CD4-positive, alpha-beta T cell treated with Interleukin-6 for 4 hours (primary cell): ENCODE measurements around the gene RLN3.
A peak's percentile ranks its signal among the peaks of the same experiment; 100 is the strongest.

Source experiments
- DNase-seq: peaks from one replicate; pipeline ENCODE4 v3.0.0-alpha.2; 2020; ENCODE audit warnings: mixed read lengths

Gene RLN3, protein sequence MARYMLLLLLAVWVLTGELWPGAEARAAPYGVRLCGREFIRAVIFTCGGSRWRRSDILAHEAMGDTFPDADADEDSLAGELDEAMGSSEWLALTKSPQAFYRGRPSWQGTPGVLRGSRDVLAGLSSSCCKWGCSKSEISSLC

DNA sequence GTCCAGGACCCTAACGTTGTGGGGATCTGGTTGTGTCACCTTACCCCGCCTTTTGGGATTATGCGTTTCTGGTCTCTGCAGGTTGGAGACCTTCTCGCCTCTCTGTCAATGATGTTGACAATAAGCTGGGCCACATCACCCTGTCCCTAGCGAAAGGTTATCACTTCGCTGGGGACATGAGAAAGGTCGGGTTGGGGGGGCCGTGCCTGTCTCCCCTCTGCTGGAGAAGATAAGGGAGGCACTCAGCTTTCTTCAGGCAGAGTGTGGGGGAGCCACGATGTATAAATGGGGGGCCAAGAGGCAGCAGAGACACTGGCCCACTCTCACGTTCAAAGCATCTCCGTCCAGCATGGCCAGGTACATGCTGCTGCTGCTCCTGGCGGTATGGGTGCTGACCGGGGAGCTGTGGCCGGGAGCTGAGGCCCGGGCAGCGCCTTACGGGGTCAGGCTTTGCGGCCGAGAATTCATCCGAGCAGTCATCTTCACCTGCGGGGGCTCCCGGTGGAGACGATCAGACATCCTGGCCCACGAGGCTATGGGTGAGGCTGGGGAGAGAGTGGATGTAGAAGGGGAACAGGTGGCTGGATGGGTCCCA, at the start of gene RLN3:
Gene RLN3 (plus strand): TSS at position 293 of the 595 bp plus-strand sequence. CDS start 57 bp downstream, at position 350.
- DNase-seq: no peak

DNA sequence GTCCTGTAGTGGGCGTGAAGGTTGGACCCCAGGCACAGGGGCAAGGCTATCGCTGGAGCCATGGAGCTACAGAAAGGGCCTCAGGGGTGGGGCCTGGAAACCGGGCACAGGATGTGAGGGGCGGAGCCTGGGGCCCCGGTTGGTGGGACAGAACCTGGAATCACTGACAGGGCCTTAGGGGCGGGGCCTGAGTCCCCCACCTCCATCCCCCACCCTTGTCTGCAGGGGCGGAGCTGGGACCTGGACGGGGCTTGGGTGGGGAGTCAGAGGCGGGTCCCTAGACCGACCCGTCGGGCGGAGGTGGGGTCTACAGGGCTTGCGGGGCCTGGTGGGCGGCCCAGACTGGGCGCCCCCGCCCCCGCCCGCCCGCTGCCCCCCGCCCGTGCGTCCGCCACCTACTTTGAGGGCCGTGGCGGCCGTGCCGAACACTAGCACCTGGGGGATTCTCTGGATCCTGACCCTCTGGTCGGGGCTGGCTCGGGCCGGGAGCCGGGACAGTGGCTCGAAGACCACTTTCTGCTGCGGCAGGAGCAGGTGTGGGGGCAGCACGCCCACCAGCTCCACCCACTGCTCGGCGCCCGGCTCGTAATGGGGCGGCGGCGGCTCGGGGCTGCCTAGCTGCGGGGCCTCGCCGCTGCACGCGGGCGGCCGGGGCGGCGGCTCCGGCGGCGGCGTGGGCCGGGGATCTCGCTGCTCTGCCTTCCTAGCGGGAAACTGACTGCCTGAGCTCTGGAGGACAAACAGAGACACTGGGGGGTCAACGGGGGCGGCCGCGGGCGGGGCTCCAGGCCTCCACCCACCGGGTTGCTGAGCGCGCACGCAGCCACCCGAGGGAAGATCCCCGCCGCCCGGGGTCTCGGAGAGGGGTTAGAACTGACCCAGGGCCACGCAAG, 49.4 kb upstream of the RLN3 start:
- DNase-seq: peak; percentile 41

DNA sequence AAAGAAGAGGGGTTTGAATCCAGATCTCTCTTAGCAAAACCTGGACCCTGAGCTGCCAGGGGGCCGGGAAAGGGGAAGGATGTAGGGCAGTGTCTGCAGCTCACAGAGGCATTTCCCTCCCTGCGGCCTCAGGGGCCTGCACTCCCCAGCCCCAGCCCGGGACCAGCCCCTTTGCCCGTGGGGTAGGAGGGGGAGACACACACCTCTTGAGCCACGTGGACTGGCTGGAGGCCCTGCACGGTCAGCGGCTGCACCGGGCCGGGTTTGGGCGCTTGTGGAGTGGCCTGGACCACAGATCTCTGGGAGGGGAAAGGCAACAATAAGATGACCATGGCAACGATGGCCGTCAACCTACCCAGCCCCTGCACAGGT, 48.7 kb upstream of the RLN3 start:
- no peak for DNase-seq

DNA sequence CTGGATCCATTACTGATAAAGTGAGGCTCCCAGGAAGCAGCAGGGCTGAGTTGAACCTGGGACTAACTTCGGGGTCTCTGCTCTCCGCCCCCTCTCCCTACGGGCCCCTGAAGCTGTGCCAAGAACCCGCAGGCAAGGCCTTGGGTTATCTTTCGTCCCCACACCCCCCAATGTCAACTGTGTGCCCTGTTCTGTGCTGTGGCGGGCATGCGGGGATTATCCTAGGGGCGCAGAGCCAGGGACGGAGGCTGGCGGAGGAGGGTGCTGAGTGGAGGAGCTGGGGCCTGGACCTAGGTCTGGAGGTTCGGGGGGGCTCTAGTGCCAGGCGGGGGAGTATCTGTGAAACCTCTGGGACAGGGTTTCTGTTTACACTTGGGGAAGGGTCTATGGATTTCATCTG, 48.3 kb upstream of the RLN3 start:
- no peak for DNase-seq

DNA sequence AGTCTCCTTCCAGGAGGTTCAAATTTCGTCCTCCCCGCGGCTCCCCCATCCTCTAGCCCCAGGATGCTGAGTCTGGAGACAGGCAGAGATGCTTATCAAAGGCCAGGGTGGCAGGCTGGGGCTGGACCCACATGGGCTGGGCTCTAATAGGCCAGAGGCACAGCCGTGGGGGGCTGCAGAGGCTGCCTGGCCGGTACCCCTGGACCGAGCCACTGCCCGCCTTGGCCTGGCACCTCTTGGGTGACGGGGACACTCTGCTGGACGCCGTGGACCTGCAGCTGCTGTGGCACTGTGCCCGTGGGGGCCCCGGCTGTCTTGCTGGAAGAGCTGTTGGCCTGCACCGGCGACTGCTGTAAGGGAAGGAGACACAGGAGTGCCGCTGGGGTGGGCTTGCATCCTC, 47.6 kb upstream of the RLN3 start:
- DNase-seq: no peak

DNA sequence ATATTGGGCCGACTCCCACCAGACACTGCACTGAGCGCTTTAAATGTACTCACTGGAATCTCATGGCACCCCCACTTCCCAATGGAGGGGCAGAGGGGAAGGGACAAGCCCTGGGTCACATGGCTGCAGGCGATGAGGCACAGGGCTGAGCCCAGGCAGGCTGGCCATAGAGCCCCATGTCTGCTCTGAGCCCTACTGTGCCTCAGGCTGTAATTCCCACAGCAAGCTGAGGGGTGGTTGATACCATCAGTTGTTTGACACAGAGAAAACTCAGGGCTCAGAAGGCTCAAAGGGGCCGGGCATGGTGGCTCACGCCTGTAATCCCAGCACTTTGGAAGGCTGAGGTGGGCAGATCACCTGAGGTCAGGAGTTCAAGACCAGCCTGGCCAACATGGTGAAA, 46.9 kb upstream of the RLN3 start:
- DNase-seq: no peak

DNA sequence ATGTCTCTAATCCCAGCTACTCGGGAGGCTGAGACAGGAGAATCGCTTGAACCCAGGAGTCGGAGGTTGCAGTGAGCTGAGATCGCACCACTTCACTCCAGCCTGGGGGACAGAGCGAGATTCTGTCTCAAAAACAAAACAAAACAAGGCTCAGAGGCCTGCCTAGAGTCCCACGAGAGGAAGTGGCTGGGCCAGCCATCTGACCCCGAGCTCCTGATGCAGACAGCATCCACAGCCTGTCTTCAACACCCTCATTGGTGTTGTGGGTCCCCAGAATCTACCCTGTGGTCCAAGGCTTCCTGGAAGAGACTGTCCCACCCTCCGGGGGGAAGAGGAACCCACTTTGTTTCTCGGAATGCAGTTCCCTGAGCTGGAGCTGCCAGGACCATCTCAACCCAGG, 46.5 kb upstream of the RLN3 start:
- no peak for DNase-seq

DNA sequence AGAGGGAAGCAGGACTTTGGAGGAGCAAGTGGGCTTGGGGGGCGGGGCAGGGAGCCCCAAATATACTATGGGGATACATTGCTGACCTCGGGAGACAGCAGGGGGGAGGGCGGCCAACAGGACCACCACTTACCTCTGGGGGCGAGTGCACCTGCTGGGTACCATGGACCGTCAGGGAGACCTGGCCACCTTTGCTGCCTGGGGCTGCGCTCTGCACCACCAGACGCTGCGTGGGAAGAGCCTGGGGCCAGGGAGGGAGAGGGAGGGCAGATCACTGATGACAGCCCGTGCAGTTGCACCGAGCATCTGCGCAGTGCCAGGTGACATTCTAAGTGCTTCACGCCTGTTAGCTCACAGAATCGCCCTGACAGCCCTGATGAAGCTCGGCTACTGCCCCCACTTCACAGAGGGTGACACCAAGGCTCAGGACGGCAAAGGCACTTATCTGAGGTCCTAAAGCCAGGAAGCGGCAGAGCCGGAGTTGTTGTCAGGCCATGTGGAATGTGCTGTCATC, 45.9 kb upstream of the RLN3 start:
- DNase-seq: no peak

DNA sequence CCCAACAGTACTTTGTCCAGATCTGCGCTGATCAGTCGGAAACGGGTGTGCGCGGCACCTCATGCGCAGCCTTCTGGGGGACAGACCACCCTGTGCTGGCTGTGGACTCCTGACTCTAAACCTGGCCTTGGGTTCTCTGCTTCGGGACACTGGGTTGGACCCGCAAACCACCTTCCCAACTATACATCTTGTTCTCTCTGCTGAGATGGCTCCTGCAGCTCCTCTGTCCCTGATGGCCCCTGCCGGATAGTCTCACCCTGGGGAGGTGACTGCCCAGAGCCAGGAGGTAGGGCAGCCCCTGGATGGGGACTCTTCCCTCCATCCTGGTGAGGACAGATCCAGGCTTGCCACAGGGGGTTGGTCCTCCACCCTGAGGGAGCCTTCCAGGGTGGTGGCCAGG, 45.2 kb upstream of the RLN3 start:
- DNase-seq: no peak

DNA sequence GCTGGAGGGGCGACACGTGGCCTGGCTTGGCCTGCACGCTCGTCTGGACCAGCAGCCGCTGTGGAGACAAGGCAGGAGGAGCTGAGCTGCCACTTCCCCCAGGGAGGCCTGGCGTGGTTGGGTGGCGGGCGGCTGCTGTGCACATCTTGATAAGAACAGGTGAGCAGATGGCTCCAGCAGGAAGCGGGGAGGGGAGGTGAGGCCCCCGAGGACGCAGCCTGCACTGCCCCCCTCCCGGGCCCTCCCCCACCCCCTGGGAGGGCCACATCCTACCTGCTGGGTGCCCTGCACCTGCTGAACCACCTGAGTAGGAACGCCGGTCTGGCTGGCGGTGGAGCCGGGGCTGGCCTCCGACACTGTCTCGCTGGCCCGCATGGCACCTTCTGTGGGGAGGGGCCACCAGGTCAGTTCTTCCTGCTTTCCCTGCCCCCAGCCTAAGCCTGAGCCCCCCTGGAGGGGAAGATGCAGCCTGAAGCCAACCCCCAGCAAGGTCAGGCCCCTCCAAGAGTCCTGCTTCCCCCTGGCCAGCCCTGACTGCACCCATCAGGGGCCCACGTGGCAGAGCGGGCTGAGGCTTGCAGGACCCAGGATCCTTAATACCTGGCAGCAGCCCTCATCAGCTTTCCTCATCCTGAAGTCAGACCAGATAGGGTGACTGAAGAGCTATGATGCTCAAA, 44.6 kb upstream of the RLN3 start:
- DNase-seq: peak; percentile 84

DNA sequence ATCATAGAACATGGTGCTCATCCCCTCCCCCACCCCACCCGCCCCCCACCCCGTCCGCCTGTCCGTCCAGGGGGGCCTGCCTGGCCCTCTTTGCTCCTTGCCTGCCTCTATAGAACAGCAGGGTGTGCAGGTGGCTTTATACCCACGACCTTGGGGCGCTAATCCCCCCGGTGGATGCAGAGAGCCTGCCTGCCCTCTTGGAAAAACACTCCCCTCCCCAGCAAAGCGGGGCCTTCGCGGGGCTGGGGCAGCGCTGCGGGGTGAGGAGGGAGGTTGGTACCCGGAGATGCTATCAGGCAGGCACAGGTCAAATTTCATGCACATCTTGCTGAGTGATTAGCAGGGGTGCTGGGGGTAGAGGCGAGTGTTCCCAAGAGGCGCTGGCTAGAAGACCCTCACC, 43.8 kb upstream of the RLN3 start:
- DNase-seq: no peak

DNA sequence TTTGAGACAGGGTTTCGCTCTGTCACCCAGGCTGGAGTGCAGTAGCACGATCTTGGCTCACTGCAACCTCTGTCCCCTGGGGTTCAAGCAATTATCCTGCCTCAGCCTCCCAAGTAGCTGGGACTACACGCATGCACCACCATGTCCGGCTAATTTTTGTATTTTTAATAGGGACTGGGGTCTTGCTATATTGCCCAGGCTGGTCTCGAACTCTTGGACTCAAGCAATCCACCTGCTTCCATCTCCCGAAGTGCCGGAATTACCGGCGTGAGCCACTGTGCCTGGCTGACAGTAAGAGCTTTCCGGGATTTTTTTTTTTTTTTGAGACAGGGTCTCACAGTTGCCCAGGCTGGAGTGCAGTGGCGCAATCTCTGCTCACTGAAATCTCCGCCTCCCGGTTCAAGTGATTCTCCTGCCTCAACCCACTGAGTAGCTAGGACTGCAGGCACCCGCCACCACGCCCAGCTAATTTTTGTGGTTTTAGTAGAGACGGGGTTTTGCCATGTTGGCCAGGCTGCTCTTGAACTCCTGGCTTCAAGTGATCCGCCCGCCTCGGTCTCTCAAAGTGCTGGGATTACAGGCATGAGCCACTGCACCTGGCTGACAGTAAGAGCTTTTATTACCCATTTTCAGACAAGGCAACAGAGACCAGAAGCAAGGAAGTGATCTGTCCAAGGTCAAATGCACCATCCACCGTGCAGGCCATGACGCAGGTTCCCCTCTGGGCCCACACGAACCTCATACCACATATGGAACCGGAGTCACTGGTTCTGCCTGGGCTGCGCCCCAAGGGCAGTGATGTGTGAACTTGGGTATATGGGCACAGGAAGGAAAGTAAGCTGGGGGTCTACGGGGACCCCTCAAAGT, 42.8 kb upstream of the RLN3 start:
- peak; percentile 43 for DNase-seq

DNA sequence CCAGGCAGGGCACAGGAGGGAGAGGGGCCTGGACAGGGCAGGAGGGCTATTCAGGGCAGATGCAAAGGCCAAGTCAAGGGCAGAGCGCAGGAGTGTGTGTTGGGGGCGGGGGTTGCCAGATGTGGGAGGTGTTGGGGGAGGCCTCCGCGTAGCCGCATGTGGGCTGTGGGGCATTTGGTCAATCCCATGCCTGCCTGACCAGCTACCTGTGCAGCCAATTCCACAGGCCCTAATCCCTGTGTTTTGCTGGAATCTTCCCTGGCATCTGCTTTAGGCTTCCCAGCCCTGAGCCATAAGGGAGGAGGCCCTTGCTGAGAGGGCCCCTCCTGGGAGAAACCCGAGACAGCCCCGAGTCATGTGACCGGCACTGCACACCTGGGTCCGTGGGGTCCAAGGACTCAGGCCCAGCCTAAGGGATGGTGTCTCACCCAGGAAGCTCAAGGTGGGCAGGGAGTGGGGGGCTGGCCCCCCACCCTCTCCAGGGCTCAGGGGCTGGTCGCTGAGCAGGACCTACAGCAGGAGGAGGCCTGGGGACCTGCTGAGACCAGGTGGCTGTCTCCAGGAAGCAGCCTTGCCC, 42.1 kb upstream of the RLN3 start:
- no peak for DNase-seq

DNA sequence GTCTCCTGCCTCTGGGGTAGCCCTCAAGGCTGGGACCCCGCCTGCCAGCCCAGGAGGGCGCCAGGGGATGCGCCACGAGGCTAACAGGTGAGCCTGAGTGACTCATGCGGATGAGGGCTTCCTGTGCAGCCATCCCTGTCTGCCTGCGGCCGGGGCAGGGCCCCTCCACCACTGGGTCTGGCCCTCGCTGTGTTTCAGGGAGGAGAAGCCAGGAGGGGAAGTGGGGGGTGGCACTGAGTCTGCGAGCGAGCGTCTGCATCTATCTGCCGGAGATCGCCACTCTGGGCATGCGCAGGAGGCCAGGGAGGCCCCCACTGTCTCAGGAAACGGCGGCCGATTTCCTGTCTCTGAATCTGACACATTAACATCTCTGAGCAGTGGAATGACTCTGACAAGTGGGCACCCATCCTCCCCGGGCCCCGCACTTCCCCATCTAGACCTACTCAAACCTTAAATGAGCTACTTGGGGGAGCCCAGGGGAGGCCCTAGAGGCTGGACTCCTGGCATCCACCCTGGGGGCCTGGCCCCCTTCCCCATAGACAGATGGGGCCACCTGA, 41.5 kb upstream of the RLN3 start:
- peak; percentile 100 for DNase-seq

DNA sequence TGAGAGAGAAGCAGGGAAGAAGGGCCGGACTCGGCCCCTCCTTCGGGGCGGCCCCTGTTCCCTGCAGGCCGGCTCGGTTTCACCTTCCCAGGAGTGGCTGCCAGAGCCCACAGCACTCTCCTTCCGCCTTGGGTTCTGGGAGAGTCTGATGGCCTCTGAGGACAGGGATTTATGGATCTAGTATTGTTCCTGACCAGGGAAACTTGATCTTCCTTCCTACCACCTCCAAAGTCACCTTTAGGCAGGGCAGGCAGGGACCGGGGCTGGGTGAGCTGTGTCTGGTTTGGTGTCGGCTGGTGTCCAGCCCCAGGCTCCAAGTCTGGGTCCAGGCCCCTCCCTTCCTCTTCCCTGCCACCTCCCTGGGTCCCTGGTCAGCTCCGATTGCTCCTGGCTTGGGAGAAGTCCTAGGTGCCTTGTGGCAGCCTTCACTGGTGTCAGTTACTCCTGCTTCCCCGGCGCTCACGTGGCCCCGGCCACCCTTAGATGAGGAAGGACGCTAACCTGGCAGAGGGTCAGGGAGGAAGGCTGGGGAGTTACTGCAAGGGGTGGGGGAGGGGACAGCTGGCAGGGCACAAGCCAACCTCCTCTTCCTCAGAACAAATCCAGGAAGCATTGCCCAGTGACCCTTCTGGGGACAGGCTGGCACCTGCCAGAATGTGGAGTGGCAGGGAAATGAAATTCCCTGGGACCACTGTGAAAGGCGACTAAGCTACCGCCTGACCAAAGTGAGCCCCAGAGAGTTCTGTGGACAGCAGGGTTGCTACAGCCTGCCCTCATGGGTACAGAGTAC, 40.7 kb upstream of the RLN3 start:
- no peak for DNase-seq

DNA sequence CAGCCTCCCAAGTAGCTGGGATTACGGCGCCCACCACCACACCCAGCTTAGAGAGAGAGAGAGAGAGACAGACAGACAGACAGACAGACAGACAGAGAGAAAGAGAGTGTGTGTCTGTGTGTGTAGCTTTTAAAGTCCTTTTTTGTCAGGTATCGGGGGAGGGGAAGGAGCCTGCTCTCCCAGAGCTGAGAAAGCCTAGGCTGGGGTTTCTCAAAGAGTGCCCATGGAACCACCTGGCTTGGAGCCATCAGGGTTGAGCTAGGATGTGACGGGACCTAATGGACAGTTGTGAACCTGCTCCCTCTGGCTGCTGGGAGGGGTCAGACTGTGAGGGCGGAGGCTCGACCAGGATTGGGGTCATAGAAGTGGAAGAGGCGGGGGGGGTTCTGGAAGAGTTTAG, 38.5 kb upstream of the RLN3 start:
- DNase-seq: no peak

DNA sequence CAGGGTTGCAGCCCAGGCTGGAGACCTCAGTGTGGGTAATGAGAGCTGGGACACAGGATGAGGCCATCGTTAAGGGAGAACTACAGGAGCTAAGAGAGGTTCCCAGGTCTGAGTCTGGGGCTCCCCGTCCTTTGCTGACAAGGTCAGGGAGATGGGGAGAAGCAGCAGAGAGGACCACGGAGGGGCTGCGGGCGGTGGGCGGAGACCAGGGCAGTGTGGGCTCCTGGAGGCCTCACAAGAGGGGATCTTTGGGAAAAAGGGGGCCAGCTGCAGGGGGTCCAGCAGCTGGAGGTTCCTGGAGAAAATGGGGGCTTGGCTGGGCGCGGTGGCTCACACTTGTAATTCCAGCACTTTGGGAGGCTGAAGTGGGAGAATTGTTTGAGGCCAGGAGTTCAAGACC, 37.9 kb upstream of the RLN3 start:
- no peak for DNase-seq

DNA sequence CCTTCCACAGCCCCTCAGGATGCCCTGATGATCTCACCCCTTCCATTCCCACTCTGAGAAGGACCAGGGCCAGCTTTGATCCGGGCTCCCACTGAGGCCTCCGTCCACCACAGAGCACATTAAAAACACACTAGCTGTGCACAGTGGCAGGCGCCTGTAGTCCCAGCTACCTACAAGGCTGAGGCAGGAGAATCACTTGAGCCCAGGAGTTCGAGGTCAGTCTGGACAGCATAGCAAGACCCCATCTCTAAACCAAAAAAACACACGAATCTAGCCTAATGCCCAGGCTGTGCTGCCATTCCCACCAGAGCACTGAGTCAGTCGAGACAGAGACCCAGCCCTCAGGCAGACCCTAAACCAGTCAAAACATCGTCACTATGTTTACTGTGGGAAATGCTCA, 35.9 kb upstream of the RLN3 start:
- DNase-seq: no peak

DNA sequence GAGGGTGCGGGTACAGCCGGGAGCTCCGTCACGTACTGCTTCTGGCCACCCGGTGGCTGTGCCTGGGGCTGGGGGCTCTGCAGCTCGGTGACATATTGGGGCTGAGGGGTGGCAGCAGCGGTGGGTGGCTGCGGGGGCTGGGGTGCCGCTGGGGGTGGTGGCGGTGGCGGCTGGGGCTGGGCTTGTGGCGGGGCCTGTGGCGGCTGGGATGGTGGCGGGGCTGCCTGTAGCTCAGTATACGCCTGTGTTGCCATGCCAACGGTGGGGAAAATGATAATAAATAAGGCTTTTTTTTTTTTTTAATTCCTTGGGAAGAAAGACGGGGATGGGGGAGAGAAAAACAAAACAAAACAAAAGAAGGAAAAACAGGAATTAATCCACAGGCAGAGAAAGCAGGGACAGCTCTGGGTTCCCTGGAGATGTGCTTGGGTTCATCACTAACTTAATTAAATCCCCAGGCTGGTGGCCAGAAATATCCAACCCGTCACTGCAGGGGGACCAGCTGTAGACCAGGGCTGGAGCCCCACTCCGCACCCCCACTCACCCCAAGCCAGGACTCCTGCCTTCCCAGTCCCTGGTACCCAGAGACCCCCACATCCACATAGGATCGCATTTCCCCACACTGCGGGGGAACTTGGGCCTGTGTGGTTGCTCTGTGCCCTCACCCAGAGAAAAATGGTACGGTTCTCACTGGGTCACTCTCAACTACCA, 34.2 kb upstream of the RLN3 start:
- no peak for DNase-seq

DNA sequence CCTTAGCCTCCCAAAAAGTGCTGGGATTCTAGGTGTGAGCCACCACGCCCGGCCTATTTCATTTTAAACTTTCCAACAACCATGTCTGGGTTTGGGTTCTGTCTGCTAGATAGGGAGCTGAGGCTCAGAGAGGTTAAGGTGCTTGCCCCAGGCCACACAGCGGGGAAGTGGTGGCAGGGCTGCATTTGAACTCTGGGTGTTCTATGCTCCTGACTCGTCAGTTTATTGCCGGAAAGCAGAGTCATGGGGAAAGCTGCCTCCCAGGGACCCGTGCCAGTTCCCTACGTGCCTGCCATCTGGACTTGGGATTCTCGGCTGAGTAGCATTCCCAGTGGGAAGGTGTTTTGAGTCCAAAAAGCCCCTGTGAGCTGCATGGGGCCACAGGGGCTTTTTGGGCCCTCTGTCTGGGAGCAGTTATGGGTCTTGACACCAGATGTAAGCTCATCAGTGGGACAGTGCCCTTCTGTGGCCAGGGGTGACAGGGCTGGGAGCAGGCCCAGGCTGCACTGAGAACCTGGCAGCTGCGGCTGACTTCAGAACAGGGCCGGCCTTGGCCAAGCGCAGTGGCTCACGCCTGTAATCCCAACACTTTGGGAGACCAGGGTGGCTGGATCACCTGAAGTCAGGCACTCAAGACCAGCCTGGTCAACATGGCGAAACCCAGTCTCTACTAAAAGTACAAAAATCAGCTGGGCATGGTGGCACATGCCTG, 32.8 kb upstream of the RLN3 start:
- DNase-seq: no peak
